HG03520 (cell line): ENCODE data around the gene TPSB2.
"Not testable (repeated sequence)": the region's sequence is repeated elsewhere in the genome, so short reads cannot be mapped to it uniquely, and the experiment has no call there.

ENCODE experiments used
- ATAC-seq: cut with Tn5 transposase; IDR thresholded peaks from one replicate; pipeline ENCODE4 v1.9.1; 2021; ENCODE audit warnings: mild to moderate bottlenecking, moderate library complexity; ENCODE audit not compliant: unreplicated experiment

TPSB2 gene

DNA sequence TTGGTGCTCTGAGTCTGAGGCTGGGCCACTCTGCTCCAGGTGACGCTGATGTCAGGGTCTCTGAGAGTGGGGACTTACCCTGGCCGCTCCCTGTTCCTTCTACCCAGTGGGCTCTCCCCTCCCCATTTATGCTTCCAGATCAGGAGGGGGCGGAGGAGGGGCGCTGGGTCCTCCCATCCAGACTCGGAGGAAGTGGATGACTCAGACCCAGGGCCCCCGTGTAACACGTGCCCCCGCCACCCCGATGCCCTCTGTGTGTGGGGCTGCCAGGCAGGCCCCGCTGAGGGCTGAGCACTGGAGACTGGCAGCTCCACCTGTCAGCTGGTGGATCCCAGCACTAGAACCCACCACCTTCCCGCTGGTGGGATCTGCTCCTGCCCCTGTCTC lies at the start of gene TPSB2:
TPSB2 (minus strand) TSS at position 101 of the 387 bp plus-strand sequence. CDS start 233 bp downstream, outside the sequence.
- ATAC-seq: not testable (repeated sequence)

DNA sequence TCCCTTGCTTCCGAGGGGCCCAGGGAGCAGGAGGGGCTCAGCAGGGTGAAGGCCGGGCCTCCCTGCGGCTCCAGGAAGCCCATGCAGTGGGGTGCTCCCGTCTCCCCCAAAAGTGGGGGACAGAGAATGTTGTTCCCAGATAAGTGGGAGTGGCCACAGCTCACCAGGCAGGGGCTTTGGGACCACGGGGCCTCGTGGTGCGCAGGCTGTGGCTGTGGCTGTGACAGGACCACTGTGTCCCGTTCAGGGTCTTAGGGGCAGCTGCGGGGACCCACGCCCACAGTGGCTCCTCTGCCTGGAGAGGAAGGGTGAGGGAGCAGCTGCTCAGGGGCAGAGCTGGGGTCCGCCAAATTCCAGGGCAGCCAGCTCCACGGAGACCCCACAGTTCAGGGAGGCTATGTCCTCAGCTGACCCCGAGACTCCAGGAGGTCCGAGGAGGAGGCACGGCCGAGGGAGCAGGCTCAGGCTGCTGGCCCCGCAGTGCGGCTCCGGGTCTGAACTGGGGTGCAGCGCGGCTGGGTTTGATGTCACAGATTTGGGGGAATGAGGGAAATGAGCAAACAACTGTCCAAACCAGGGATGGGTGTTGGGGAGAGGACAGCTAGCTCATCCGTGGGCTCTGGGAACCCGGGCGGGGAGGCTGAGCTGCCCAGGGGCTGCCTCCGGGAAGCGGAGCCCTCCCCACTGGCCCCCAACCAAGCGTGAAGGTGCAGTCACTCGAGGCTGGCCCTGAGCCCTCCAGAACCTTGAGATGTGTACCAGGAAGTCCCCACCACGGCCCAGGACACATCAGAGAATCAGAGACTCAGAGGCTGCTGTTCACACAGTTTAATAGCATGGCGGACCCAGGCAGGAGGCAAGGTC lies 49.3 kb upstream of the TPSB2 start:
- no peak for ATAC-seq

- no peak for ATAC-seq
Measured at GRCh38 chr16:1278477-1278876, 48.5 kb upstream of the TPSB2 start.

DNA sequence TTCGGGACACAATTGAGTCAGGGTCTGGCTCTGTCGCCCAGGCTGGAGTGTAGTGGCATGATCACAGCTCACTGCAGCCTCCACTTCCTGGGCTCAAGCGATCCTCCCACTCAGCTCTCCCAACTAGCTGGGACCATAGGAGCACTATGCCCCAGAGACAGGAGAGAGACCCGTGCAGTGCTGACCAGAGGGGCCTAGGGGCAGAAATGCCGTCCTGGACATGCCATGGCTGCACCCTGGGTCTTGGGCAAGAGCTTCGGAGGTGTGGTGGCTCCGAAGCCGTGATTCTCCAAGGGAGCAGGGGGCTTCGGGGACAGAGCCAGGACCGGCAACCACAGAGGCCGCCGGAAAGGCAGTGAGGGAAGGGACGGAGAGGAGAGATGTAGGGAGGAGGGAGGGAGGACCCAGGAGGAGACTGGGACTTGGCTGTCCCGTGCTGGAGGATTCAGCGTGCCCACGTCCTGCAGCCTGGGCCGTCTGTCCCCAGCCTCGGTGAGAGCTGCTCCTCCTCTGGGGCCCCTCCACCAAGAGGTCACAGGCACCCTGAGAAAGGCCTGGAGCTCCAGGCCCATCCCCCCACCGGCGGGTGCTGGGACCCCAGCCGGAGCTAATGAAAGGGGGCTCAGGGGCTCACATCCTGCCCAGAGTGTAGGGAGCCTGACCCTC lies 47.8 kb upstream of the TPSB2 start:
- ATAC-seq: no peak

DNA sequence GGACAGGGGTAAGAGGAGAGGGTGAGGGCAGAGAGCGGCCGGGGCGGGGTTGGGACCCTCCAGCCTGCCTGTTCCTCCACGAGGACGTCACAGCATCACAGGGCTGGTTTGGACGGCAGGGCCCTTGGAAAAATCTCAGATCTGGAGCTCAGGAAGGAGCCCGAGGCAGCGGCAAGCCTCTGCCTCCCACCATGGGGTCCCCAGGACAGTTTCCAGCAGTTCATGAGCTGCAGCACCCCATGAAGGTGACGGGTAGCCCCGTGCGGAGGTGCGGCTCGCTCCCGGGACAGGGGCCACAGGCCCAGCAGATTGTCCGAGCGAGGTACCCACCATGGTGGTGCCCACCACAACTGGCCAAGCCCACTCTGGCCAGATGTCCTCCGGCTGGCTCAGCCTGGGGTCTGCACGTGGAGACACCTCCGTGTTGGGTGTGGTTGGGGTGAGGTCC lies 47.2 kb upstream of the TPSB2 start:
- no peak for ATAC-seq

DNA sequence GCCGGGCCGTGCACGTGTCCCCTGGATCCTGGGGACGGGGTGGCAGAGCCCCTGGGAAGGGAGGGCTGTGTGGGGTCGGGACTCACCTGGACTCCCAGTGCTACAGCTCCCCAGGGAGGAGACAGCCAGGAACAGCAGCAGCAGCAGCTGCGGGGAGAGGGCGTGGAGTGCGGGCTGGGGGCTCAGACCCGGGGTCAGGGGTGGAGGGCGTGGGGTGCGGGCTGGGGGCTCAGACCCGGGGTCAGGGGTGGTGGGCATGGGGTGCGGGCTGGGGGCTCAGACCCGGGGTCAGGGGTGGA lies 46.5 kb upstream of the TPSB2 start:
- ATAC-seq: no peak

- ATAC-seq: no peak
Measured at GRCh38 chr16:1275791-1276579, 46.0 kb upstream of the TPSB2 start.

GRCh38 chr16:1274767-1275166 lies 44.8 kb upstream of the TPSB2 start:
- no peak for ATAC-seq

DNA sequence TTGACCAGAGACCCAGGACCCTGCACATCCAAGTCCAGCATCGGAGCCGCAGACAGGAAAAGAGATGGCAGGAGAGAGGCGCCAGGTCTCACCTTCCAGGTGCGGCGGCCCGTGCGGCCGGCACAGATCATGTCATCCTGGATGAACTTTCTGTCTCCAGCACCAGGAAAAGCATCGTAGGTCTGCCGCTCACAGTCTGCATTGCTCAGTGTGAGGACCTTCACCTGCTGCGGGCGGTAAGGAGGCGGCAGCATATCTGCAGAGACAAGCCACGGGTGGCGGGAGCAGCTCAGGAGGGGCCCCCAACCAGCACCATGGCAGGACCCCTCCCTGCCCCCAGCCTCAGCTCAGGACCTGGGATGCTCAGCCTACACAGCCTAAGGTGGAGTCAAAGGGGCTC lies 43.8 kb upstream of the TPSB2 start:
- no peak for ATAC-seq

DNA sequence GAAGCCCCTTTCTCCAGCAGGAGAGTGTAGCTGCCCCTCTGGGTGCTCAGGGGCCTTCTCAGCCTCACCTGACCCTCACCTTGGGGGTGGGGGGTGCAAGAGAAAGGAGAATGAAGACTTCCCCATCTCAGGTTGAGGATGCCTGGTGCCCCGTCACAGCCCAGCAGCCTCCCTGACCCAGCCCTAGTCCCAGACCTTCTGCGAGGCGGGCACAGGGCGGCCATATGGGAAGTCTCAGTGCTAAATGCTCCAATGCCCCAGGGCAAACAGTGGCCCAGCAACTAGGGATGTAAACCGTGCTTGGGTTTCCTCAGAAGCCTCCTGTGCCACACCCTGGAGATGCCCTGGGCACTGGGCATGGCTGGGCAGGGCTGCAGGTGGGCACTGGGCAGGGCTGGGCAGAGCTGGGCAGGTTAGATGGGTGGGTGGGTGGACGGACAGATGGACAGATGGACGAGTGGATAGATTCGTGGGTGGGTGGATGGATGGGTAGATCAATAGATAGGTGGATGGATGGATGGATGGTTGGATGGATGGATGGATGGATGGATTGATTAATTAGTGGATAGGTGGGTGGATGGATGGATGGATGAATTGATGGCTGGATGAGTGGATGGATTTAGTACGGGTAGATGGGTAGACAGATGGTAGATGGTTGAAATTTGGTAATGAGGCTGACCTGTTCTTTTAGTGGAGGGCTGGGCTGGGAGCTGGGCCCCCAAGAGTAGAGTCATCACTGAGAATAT lies 42.6 kb upstream of the TPSB2 start:
- ATAC-seq: no peak

DNA sequence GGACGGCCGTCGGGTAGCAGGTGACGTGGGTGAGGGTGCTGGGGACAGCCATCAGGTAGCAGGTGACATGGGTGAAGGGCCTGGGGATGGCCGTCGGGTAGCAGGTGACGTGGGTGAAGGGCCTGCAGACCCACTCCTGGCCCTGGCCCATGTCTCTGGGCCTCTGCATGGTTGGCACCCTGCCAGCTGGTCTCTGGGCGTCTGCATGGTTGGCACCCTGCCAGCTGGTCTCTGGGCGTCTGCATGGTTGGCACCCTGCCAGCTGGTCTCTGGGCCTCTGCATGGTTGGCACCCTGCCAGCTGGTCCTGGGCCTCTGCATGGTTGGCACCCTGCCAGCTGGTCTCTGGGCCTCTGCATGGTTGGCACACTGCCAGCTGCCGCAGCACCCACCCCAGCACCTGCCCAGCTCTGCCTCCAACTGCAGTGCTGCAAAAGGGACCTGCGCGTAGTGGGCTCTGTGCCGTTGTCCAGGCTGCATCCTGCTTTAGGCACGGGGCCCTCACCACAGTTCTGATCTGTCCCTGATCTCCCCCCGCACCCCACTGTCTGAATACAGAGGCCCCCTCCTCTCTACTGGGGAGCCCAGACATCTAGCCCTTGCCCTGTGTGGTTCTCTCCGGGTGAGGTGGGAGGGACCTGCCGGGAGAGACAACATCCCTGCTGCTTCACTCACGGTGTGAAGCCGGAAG lies 41.9 kb upstream of the TPSB2 start:
- ATAC-seq: not testable (repeated sequence)

DNA sequence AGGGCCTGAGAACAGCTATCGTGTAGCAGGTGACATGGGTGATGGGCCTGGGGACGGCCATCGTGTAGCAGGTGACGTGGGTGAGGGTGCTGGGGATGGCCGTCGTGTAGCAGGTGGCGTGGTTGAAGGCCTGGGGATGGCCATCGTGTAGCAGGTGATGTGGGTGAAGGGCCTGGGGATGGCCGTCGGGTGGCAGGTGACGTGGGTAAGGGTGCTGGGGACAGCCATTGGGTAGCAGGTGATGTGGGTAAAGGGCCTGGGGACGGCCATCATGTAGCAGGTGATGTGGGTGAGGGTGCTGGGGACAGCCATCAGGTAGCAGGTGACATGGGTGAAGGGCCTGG lies 41.4 kb upstream of the TPSB2 start:
- ATAC-seq: no peak

DNA sequence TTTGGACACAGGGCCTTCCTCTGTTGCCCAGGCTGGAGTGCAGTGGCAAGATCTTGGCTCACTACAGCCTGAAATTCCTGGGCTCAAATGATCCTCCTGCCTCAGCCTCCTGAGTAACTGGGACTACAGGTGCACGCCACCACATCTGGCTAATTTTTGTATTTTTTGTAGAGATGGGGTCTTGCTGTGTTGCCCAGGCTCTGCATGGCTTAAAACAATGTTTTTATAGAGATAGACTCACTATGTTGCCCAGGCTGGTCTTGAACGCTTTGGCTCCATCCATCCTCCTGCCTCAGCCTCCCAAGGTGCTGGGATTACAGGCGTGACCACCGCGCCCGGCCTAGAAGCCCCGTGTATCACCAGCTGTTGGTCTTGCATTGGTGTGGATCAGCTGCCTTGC lies 39.4 kb upstream of the TPSB2 start:
- not testable (repeated sequence) for ATAC-seq

DNA sequence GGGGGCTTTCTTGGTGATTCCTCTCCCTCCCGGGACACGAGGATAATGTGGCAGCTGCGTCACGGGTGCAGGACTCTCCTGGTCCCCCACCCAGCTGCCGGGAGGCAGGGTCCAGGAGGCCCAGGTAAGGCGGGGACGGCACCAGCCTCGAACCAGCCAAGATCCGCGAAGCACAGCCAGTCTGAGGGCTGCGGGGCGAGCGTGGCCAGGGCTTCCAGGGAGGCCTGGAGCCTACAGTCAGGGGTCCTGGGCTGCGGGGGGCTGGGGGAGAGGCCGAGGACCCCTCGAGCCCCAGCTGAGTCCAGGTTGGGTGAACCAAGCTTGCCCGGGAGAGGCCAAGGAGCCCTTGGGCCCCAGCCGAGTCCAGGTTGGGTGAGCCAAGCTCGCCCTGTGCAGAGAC lies 35.8 kb upstream of the TPSB2 start:
- ATAC-seq: no peak

DNA sequence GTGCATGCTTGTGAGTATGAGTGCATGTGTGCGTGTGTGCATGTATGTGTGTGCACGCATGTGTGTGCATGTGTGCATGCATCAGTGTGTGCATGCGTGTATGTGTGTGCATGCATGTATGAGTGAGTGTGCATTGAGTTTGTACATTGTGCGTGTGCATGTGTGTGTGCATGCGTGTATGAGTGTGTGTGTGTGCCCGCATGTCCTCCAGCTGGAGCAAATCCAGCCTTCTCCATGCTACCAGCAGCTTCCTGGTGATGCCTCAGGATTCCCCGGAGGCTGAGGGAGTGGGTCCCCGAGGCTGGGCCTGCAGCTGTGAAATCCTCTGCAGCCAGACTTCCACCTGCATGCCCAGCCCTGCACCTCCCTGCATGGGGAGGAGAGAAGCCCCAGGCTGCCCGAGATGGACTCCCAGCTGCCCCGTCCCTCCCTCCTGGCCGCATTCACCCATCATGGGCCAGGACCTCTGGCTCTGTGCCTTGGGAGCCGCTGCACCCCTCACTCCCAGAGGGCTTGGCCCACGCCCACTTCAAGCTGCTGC lies 35.2 kb upstream of the TPSB2 start:
- no peak for ATAC-seq

DNA sequence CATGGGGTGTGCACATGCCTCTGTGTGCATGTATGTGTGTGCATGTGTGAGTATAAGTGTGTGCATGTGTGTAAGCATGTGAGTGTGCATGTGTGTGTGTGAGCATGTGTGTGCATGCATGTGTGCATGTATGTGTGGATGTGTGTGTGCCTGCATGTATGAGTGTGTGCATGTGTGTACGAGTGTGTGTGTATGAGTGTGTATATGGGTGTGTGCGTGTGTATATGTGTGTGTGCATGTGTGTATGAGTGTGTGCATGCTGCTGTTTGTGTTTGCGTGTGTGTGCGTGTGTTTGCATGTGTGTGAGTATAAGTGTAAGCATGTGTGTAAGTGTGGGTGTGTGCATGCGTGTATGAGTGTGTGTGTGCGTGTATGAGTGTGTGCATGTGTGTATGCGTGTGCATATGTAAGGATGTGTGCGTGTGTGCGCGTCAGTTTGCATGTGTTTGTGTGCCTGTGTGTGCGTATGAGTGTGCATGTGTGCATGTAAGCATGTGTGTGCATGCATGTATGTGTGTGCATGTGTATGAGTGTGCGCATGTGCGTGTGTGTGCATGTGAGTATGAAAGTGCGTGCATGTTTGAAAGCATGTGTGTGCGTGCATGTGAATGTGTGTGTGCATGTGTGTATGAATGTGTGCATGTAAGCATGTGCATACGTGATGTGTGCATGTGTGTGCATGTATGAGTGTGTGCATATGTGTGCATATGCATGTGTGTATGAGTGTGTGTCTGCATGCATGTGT lies 34.5 kb upstream of the TPSB2 start:
- no peak for ATAC-seq

GRCh38 chr16:1263591-1264344 lies 33.8 kb upstream of the TPSB2 start:
- no peak for ATAC-seq

- no peak for ATAC-seq
Measured at GRCh38 chr16:1262846-1263221, 32.9 kb upstream of the TPSB2 start.
